B cell (primary cell): ENCODE data around the gene RNF223. TPM values are rescaled to one million over a fixed set of nuclear protein-coding genes. Genes with fewer than 3 reads are reported as not detected.

Experiments
- ATAC-seq: fragments of 200-7000 bp; cut with Tn5 transposase; one replicate; pipeline ENCODE4 v1.10.0; 2021; ENCODE audit warnings: low read depth, mild to moderate bottlenecking, moderate number of reproducible peaks, moderate library complexity
- CTCF ChIA-PET: fragments of 350-600 bp; sonication (Branson Sonifier 250); formaldehyde crosslinking; loops from one replicate; lab custom pipeline; 2021; ENCODE audit warnings: antibody characterized with exemption, inconsistent platforms; lab: Charles Lee
- POLR2A ChIA-PET: fragments of 350-600 bp; sonication (Branson Sonifier 250); formaldehyde crosslinking; loops from one replicate; lab custom pipeline; 2021; ENCODE audit warnings: antibody characterized with exemption; lab: Charles Lee
- DNase-seq: peaks from one replicate; pipeline ENCODE4 v3.0.0; 2013
- H2AFZ ChIP-seq: 2 replicates; pipeline ENCODE4 v1.6.1; 2012; ENCODE audit warnings: mild to moderate bottlenecking, low read depth, low read length; ENCODE audit not compliant: insufficient read depth, poor library complexity, severe bottlenecking
- H3K27ac ChIP-seq, 2 donors: 1 replicate in 1 of 2; 2 replicates in 1 of 2; pipeline ENCODE4 v1.5.1; 2012 to 2013; ENCODE audit warnings: low read length in 2 of 2, mild to moderate bottlenecking in 2 of 2, moderate library complexity in 1 of 2
- H3K27me3 ChIP-seq, 4 experiments: fragments of 200-600 bp in 1 of 4; sonication (generic) in 1 of 4; replicated peaks in 1 of 4; 1 replicate in 2 of 4; 2 replicates in 2 of 4; pipeline versions ENCODE4 v1.6.1 to v1.7.0; 2013 to 2016; ENCODE audit warnings: low read length in 3 of 4, mild to moderate bottlenecking in 2 of 4, mixed read lengths in 1 of 4, moderate library complexity in 1 of 4; ENCODE audit not compliant: insufficient read depth in 4 of 4, control insufficient read depth in 3 of 4; ENCODE audit errors: control extremely low read depth in 1 of 4
- H3K36me3 ChIP-seq, 2 experiments: replicated peaks in 1 of 2; 1 replicate in 1 of 2; 2 replicates in 1 of 2; pipeline versions ENCODE4 v1.6.1 to v1.7.1; 2013; ENCODE audit warnings: low read length in 1 of 2; ENCODE audit not compliant: insufficient read depth in 2 of 2, control insufficient read depth in 1 of 2; ENCODE audit errors: control extremely low read depth in 1 of 2, extremely low read depth in 1 of 2
- H3K4me1 ChIP-seq, 2 donors: fragments of 200-600 bp in 1 of 2; sonication (generic) in 1 of 2; 1 replicate in 1 of 2; 2 replicates in 1 of 2; pipeline versions ENCODE4 v1.5.1 to v1.6.1; 2013 to 2017; ENCODE audit warnings: low read length in 2 of 2; ENCODE audit not compliant: control insufficient read depth in 2 of 2, insufficient read depth in 2 of 2
- H3K4me2 ChIP-seq: replicated peaks from 2 replicates; pipeline ENCODE3; 2012; ENCODE audit warnings: mild to moderate bottlenecking, low read depth, low read length; ENCODE audit not compliant: poor library complexity, severe bottlenecking
- H3K4me3 ChIP-seq, 5 experiments: fragments of 200-600 bp in 1 of 5; sonication (generic) in 1 of 5; 1 replicate in 3 of 5; 2 replicates in 2 of 5; pipeline versions ENCODE4 v1.5.1 to v1.7.0; 2011 to 2016; ENCODE audit warnings: low read length in 4 of 5, mild to moderate bottlenecking in 4 of 5, low read depth in 2 of 5, control low read depth in 1 of 5, moderate library complexity in 1 of 5; ENCODE audit not compliant: insufficient read depth in 1 of 5; ENCODE audit errors: control extremely low read depth in 1 of 5, extremely low read depth in 1 of 5
- H3K79me2 ChIP-seq: fragments of 200-600 bp; sonication (generic); one replicate; pipeline ENCODE4 v1.6.0; 2016; ENCODE audit warnings: low read length; ENCODE audit not compliant: control insufficient read depth, insufficient read depth
- H3K9ac ChIP-seq: fragments of 200-600 bp; sonication (generic); 2 replicates; pipeline ENCODE4 v1.6.1; 2017; ENCODE audit warnings: mild to moderate bottlenecking, low read length, moderate library complexity
- H3K9me3 ChIP-seq, 3 donors: one replicate each; pipeline versions ENCODE4 v1.6.1 to v1.7.1; 2013; ENCODE audit warnings: low read length in 2 of 3; ENCODE audit not compliant: control insufficient read depth in 2 of 3, insufficient read depth in 1 of 3; ENCODE audit errors: control extremely low read depth in 1 of 3
- H4K20me1 ChIP-seq: 2 replicates; pipeline ENCODE4 v1.6.0; 2012; ENCODE audit warnings: mild to moderate bottlenecking, low read length; ENCODE audit not compliant: insufficient read depth, control insufficient read depth, poor library complexity, severe bottlenecking
- H3K27ac Mint-ChIP-seq: one replicate; pipeline ENCODE4 v1.8.0; 2021; ENCODE audit warnings: mixed read lengths
- H3K27me3 Mint-ChIP-seq: one replicate; pipeline ENCODE4 v1.8.0; 2021; ENCODE audit warnings: mixed read lengths
- H3K4me1 Mint-ChIP-seq: one replicate; pipeline ENCODE4 v1.8.0; 2021; ENCODE audit warnings: mixed read lengths
- H3K4me3 Mint-ChIP-seq: one replicate; pipeline ENCODE4 v1.8.0; 2021; ENCODE audit warnings: mixed read lengths
- H3K9me3 Mint-ChIP-seq: one replicate; pipeline ENCODE4 v1.8.0; 2022; ENCODE audit warnings: mixed read lengths; ENCODE audit not compliant: insufficient read depth
- CTCF ChIP-seq: fragments of 200-600 bp; IDR thresholded peaks from one replicate; pipeline ENCODE4 v1.8.0; 2022; ENCODE audit warnings: antibody characterized with exemption, mild to moderate bottlenecking
- EZH2 ChIP-seq: IDR thresholded peaks from 2 replicates; pipeline ENCODE4 v1.6.1; 2012; ENCODE audit warnings: borderline replicate concordance, low read depth, mild to moderate bottlenecking, moderate library complexity, low read length; ENCODE audit not compliant: insufficient read depth, poor library complexity, severe bottlenecking
- WGBS: methylation state at CpG from one replicate; pipeline ENCODE4 v1.1.5; 2013; ENCODE audit warnings: missing lambda C conversion rate; ENCODE audit not compliant: insufficient coverage; 5-methylcytosine and 5-hydroxymethylcytosine counted together
- intact Hi-C: fragments of 100-400 bp; cut with micrococcal nuclease; formaldehyde crosslinking; loops from one replicate; pipeline ENCODE4 v1.10.0; 2022
- polyA plus RNA-seq: library from polyadenylated mRNA; depleted of rRNA; stranded (reverse); fragments of >200 nt; gene quantifications from 2 replicates; pipeline ENCODE4 v1.2.3, GENCODE V29; 2012
- total RNA-seq, 2 donors: library from RNA; stranded (reverse); fragments of 120-200 nt in 1 of 2; gene quantifications; 1 replicate in 1 of 2; 2 replicates in 1 of 2; pipeline versions ENCODE4 v1.2.3 to v1.2.4, GENCODE V29; 2013 to 2022

Gene RNF223
- total and polyA plus RNA-seq, 2 donors (not counting 1 experiment from before 2014, with no cell fraction given): not detected

GRCh38 chr1:1099506-1100183 is 25.5 kb upstream of the RNF223 start:
- H3K79me2 ChIP-seq: peaks cover 9% of the 10 kb centered on the region
- no peaks in the 10 kb centered on the region for H3K4me1 ChIP-seq
- ATAC-seq: no peak
- Mint-ChIP-seq H3K27me3 (no peaks in the 10 kb centered on the region), H3K4me3 (no peak overlapping the region), H3K9me3 (no peaks in the 10 kb centered on the region), H3K4me1 (no peaks in the 10 kb centered on the region), H3K27ac (no peak overlapping the region)
- H3K9me3 ChIP-seq: peaks cover 3 to 6% (median 4%) of the 10 kb centered on the region in 3 donors
- H3K4me3 ChIP-seq: no peak overlapping the region
- H3K4me2 ChIP-seq: no peak overlapping the region
- no peak for TF ChIP-seq EZH2
- no peak for TF ChIP-seq CTCF
- H4K20me1 ChIP-seq: peaks cover 4% of the 10 kb centered on the region
- no peak for DNase-seq
- H3K27ac ChIP-seq: no peak overlapping the region
- ChIA-PET CTCF (no interaction called here), POLR2A (no interaction called here)
- H2AFZ ChIP-seq: no peak overlapping the region
- no peaks in the 10 kb centered on the region for H3K36me3 ChIP-seq
- intact Hi-C loops: no loop called here
- no peaks in the 10 kb centered on the region for H3K27me3 ChIP-seq
- H3K9ac ChIP-seq: no peak overlapping the region
- WGBS: 100% methylated on average over 1 of the region's 4 CpGs

- H3K4me3 Mint-ChIP-seq: no peak overlapping the region
- 99% methylated on average over 10 of the region's 18 CpGs for WGBS
Observed at GRCh38 chr1:1098681-1099421, 24.7 kb upstream of the RNF223 start.

More at GRCh38 chr1:1098681-1099421, 24.7 kb upstream of the RNF223 start:
- ChIA-PET CTCF (no interaction called here), POLR2A (no interaction called here)
- Histone ChIP-seq H3K27me3 (no peaks in the 10 kb centered on the region), H3K9ac (no peak overlapping the region), H3K4me1 (no peaks in the 10 kb centered on the region), H3K36me3 (no peaks in the 10 kb centered on the region), H3K4me2 (no peak overlapping the region), H2AFZ (no peak overlapping the region), H3K27ac (no peak overlapping the region), H3K4me3 (no peak overlapping the region), H3K79me2 (peaks cover 3% of the 10 kb centered on the region), H4K20me1 (peaks cover 4% of the 10 kb centered on the region), H3K9me3 (peaks cover 3 to 6% (median 4%) of the 10 kb centered on the region in 3 donors)
- ATAC-seq (no peak), DNase-seq (no peak)
- no peak overlapping the region for H3K27ac Mint-ChIP-seq
- TF ChIP-seq EZH2 (no peak), CTCF (no peak)
- H3K9me3 Mint-ChIP-seq: no peaks in the 10 kb centered on the region
- intact Hi-C loops: no loop called here
- H3K27me3 Mint-ChIP-seq: no peaks in the 10 kb centered on the region
- no peaks in the 10 kb centered on the region for H3K4me1 Mint-ChIP-seq
